ENCODE data around the gene TCF15.

- TF ChIP-seq EZH2 (IDR thresholded peaks at IDR 0.05; ENCODE audit: borderline replicate concordance), result no peak
- no peak for TF ChIP-seq CTCF (IDR thresholded peaks at IDR 0.05; ENCODE audit: poor library complexity)
Observed at GRCh38 chr20:584161-584970, 25.7 kb downstream of the TCF15 start.

Measured in hepatocyte (in vitro differentiated cells).